WTC11 (cell line): ENCODE measurements around the gene RBM28. TPM values are rescaled to one million over a fixed set of nuclear protein-coding genes. Genes with fewer than 3 reads are reported as not detected.

Experiments
- ATAC-seq: fragments of 200-7000 bp; cut with Tn5 transposase; 2 replicates; pipeline ENCODE4 v1.10.0; 2021; ENCODE audit warnings: mild to moderate bottlenecking, moderate library complexity
- CTCF ChIA-PET: fragments of 300-600 bp; sonication (Branson Sonifier 250); formaldehyde crosslinking; loops from one replicate; lab custom pipeline; 2021; ENCODE audit warnings: antibody characterized with exemption; lab: Charles Lee
- POLR2A ChIA-PET: fragments of 350-600 bp; sonication (Branson Sonifier 250); formaldehyde crosslinking; loops from one replicate; lab custom pipeline; 2021; ENCODE audit warnings: antibody characterized with exemption; lab: Charles Lee
- DNase-seq: peaks from one replicate; pipeline ENCODE4 v3.0.0; 2021; ENCODE audit warnings: low spot score
- H3K27ac Mint-ChIP-seq: 2 replicates; pipeline ENCODE4 v1.8.0; 2021; ENCODE audit warnings: mixed read lengths
- H3K27me3 Mint-ChIP-seq: 2 replicates; pipeline ENCODE4 v1.8.0; 2021; ENCODE audit warnings: low read depth, mild to moderate bottlenecking, moderate library complexity, mixed read lengths
- H3K36me3 Mint-ChIP-seq: 2 replicates; pipeline ENCODE4 v1.8.0; 2021; ENCODE audit warnings: mixed read lengths
- H3K4me1 Mint-ChIP-seq: 2 replicates; pipeline ENCODE4 v1.8.0; 2022; ENCODE audit warnings: mixed read lengths
- H3K4me3 Mint-ChIP-seq: 2 replicates; pipeline ENCODE4 v1.8.0; 2021; ENCODE audit warnings: mild to moderate bottlenecking, moderate library complexity, mixed read lengths
- H3K9me3 Mint-ChIP-seq: 2 replicates; pipeline ENCODE4 v1.8.0; 2021; ENCODE audit warnings: mixed read lengths
- ARID4B ChIP-seq: sonication (generic); formaldehyde crosslinking; IDR thresholded peaks from 2 replicates; pipeline ENCODE4 v1.8.0; 2023; ENCODE audit warnings: missing genetic modification reagents, mild to moderate bottlenecking, borderline replicate concordance
- CTCF ChIP-seq: fragments of 200-600 bp; IDR thresholded peaks from 2 replicates; pipeline ENCODE4 v1.8.0; 2022; ENCODE audit warnings: antibody characterized with exemption
- ERG ChIP-seq: fragments of 250-450 bp; sonication (Bioruptor Pico); IDR thresholded peaks from 2 replicates; pipeline ENCODE4 v1.8.0; 2021; ENCODE audit warnings: mild to moderate bottlenecking
- FOXK1 ChIP-seq: sonication (generic); formaldehyde crosslinking; IDR thresholded peaks from 2 replicates; pipeline ENCODE4 v1.8.0; 2022; ENCODE audit warnings: mild to moderate bottlenecking, moderate library complexity, missing genetic modification reagents
- JAZF1 ChIP-seq: fragments of 250-450 bp; sonication (Bioruptor Pico); IDR thresholded peaks from 2 replicates; pipeline ENCODE4 v1.9.0; 2021; ENCODE audit warnings: moderate library complexity, mild to moderate bottlenecking, inconsistent platforms
- KAT7 ChIP-seq: sonication (generic); formaldehyde crosslinking; IDR thresholded peaks from 2 replicates; pipeline ENCODE4 v1.8.1; 2023; ENCODE audit warnings: missing genetic modification reagents, mild to moderate bottlenecking, borderline replicate concordance
- NFE2L1 ChIP-seq: sonication (generic); formaldehyde crosslinking; IDR thresholded peaks from 2 replicates; pipeline ENCODE4 v1.8.1; 2023; ENCODE audit warnings: missing genetic modification reagents
- NR2C2 ChIP-seq: sonication (generic); formaldehyde crosslinking; IDR thresholded peaks from 2 replicates; pipeline ENCODE4 v1.8.0; 2022; ENCODE audit warnings: mild to moderate bottlenecking, missing genetic modification reagents
- PRDM15 ChIP-seq: sonication (generic); formaldehyde crosslinking; IDR thresholded peaks from 2 replicates; pipeline ENCODE4 v1.8.0; 2022; ENCODE audit warnings: missing genetic modification reagents
- TEAD1 ChIP-seq: sonication (generic); formaldehyde crosslinking; IDR thresholded peaks from 2 replicates; pipeline ENCODE4 v1.8.0; 2022; ENCODE audit warnings: mild to moderate bottlenecking, missing genetic modification reagents
- ZNF121 ChIP-seq: sonication (generic); formaldehyde crosslinking; IDR thresholded peaks from 2 replicates; pipeline ENCODE4 v1.8.0; 2023; ENCODE audit warnings: missing genetic modification reagents
- ZNF232 ChIP-seq: sonication (generic); formaldehyde crosslinking; IDR thresholded peaks from 2 replicates; pipeline ENCODE4 v1.8.0; 2022; ENCODE audit warnings: mild to moderate bottlenecking, missing genetic modification reagents
- ZNF416 ChIP-seq: fragments of 250-450 bp; sonication (Bioruptor Pico); IDR thresholded peaks from 2 replicates; pipeline ENCODE4 v1.9.0; 2021; ENCODE audit warnings: mild to moderate bottlenecking, inconsistent platforms
- total RNA-seq: library from RNA; stranded (reverse); gene quantifications from 3 replicates; pipeline ENCODE4 v1.2.3, GENCODE V29; 2021

RBM28 gene
- total RNA-seq, 1 experiment from 2014 or later: 66.1 TPM

GRCh38 chr7:128270826-128271272 is 72.9 kb downstream of the RBM28 start:
- peak; percentile 11 for ATAC-seq
- CTCF ChIA-PET: interaction anchor here (1.0 to 3.2 kb wide), 3 partner anchors 61 to 135 kb away, joined by 4 to 13 read pairs (median 5); no protein-coding TSS in a partner anchor

GRCh38 chr7:128268233-128268632 is 75.5 kb downstream of the RBM28 start:
- Mint-ChIP-seq H3K9me3 (no peaks in the 10 kb centered on the region), H3K27me3 (peaks cover 18% of the 10 kb centered on the region), H3K36me3 (no peaks in the 10 kb centered on the region), H3K27ac (no peak overlapping the region), H3K4me1 (peaks cover 43% of the 10 kb centered on the region), H3K4me3 (no peak overlapping the region)
- ATAC-seq: no peak
- ChIA-PET CTCF (interaction anchor here (1.7 to 2.7 kb wide), 3 partner anchors 34 to 113 kb away, joined by 4 to 15 read pairs (median 6); no protein-coding TSS in a partner anchor), POLR2A (no interaction called here)
- TF ChIP-seq PRDM15 (CRISPR knock-in tag) (no peak), KAT7 (CRISPR knock-in tag) (no peak), FOXK1 (CRISPR knock-in tag) (no peak), ZNF232 (CRISPR knock-in tag) (no peak), JAZF1 (no peak)
- no peak for DNase-seq

More at GRCh38 chr7:128270826-128271272, 72.9 kb downstream of the RBM28 start:
- no peaks in the 10 kb centered on the region for H3K9me3 Mint-ChIP-seq
- H3K36me3 Mint-ChIP-seq: no peaks in the 10 kb centered on the region
- peak; percentile 46 for DNase-seq
- POLR2A ChIA-PET: no interaction called here
- H3K4me3 Mint-ChIP-seq: peak overlapping the region; percentile 59
- H3K27me3 Mint-ChIP-seq: peaks cover 18% of the 10 kb centered on the region
- H3K27ac Mint-ChIP-seq: no peak overlapping the region
- 0 out of 2 replicates have a peak, but pooled peaks have one; percentile 12 for TF ChIP-seq TEAD1
- no peak for TF ChIP-seq ZNF121 (CRISPR knock-in tag)
- TF ChIP-seq, all 79 proteins: peak for 1
- H3K4me1 Mint-ChIP-seq: peaks cover 45% of the 10 kb centered on the region

GRCh38 chr7:128267595-128267924 is 76.1 kb downstream of the RBM28 start:
- ATAC-seq: no peak
- H3K27me3 Mint-ChIP-seq: peaks cover 18% of the 10 kb centered on the region

GRCh38 chr7:128266883-128267594 is 76.7 kb downstream of the RBM28 start:
- no peaks in the 10 kb centered on the region for H3K9me3 Mint-ChIP-seq
- peaks cover 40% of the 10 kb centered on the region for H3K4me1 Mint-ChIP-seq
- no peaks in the 10 kb centered on the region for H3K36me3 Mint-ChIP-seq
- DNase-seq: peak; percentile 59
- peak; percentile 76 for ATAC-seq
- POLR2A ChIA-PET: interaction anchor here (1.4 kb wide), 1 partner anchor 33 kb away, joined by 4 read pairs; no protein-coding TSS in a partner anchor
- no peak overlapping the region for H3K27ac Mint-ChIP-seq
- H3K4me3 Mint-ChIP-seq: peak overlapping the region; percentile 47
- CTCF ChIA-PET: interaction anchor here (0.8 to 2.7 kb wide), 15 partner anchors 8 to 203 kb away, joined by 3 to 15 read pairs (median 3); no protein-coding TSS in a partner anchor
- H3K27me3 Mint-ChIP-seq: peaks cover 18% of the 10 kb centered on the region
- TF ChIP-seq CTCF: no peak
- TF ChIP-seq NR2C2: no peak
- TF ChIP-seq ARID4B (CRISPR knock-in tag): no peak

More at GRCh38 chr7:128267595-128267924, 76.1 kb downstream of the RBM28 start:
- Mint-ChIP-seq H3K4me3 (peak overlapping the region; percentile 47), H3K36me3 (no peaks in the 10 kb centered on the region), H3K9me3 (no peaks in the 10 kb centered on the region), H3K4me1 (peaks cover 43% of the 10 kb centered on the region), H3K27ac (0 out of 2 replicates have a peak overlapping the region, but pooled peaks have one; percentile 19)
- ChIA-PET CTCF (interaction anchor here (0.8 to 2.7 kb wide), 15 partner anchors 8 to 202 kb away, joined by 3 to 15 read pairs (median 3); no protein-coding TSS in a partner anchor), POLR2A (interaction anchor here (1.4 kb wide), 1 partner anchor 33 kb away, joined by 4 read pairs; no protein-coding TSS in a partner anchor)
- DNase-seq: no peak
- TF ChIP-seq ERG (no peak), NFE2L1 (CRISPR knock-in tag) (no peak), ZNF416 (CRISPR knock-in tag) (0 out of 2 replicates have a peak, but pooled peaks have one; percentile 17)
